GM23338 (cell line): Measurements from ENCODE around the gene MGME1. TPM values are rescaled to one million over a fixed set of nuclear protein-coding genes. Genes with fewer than 3 reads are reported as not detected.

Experiments
- ATAC-seq: fragments of 200-7000 bp; cut with Tn5 transposase; 3 replicates; pipeline ENCODE4 v1.9.1; 2020
- DNase-seq: peaks from one replicate; pipeline ENCODE4 v3.0.0-alpha.2; 2015; ENCODE audit warnings: low spot score
- H2AFZ ChIP-seq: fragments of 200-600 bp; sonication (generic); 2 replicates; pipeline ENCODE4 v1.8.0; 2016; ENCODE audit warnings: antibody characterized with exemption, mild to moderate bottlenecking, moderate library complexity
- H3F3A ChIP-seq: fragments of 200-600 bp; sonication (generic); replicated peaks from 2 replicates; pipeline ENCODE4 v1.8.0; 2017; ENCODE audit warnings: antibody characterized with exemption, mixed run types, low read depth
- H3K27ac ChIP-seq: fragments of 200-600 bp; sonication (generic); 2 replicates; pipeline ENCODE4 v1.6.1; 2016; ENCODE audit warnings: low read depth
- H3K27me3 ChIP-seq: fragments of 200-600 bp; sonication (generic); 2 replicates; pipeline ENCODE4 v1.8.0; 2016; ENCODE audit warnings: mild to moderate bottlenecking, mixed run types, moderate library complexity; ENCODE audit not compliant: insufficient read depth
- H3K36me3 ChIP-seq: fragments of 200-600 bp; sonication (generic); 2 replicates; pipeline ENCODE4 v1.8.0; 2016; ENCODE audit warnings: mild to moderate bottlenecking; ENCODE audit not compliant: insufficient read depth
- H3K4me1 ChIP-seq: fragments of 200-600 bp; sonication (generic); 2 replicates; pipeline ENCODE4 v1.8.0; 2016; ENCODE audit warnings: mild to moderate bottlenecking, moderate library complexity; ENCODE audit not compliant: insufficient read depth
- H3K4me2 ChIP-seq: fragments of 200-600 bp; sonication (generic); 2 replicates; pipeline ENCODE4 v1.7.1; 2017; ENCODE audit warnings: mixed run types
- H3K4me3 ChIP-seq: fragments of 200-600 bp; sonication (generic); 2 replicates; pipeline ENCODE4 v1.6.1; 2016; ENCODE audit warnings: mixed run types
- H3K79me2 ChIP-seq: fragments of 200-600 bp; sonication (generic); replicated peaks from 2 replicates; pipeline ENCODE4 v1.8.0; 2017; ENCODE audit warnings: mild to moderate bottlenecking; ENCODE audit not compliant: insufficient read depth
- H3K9me2 ChIP-seq: fragments of 200-600 bp; sonication (generic); 2 replicates; pipeline ENCODE4 v1.8.0; 2017; ENCODE audit not compliant: insufficient read depth
- H4K20me1 ChIP-seq: fragments of 200-600 bp; sonication (generic); replicated peaks from 2 replicates; pipeline ENCODE4 v1.8.0; 2017; ENCODE audit warnings: mild to moderate bottlenecking; ENCODE audit not compliant: insufficient read depth
- H3K27ac Mint-ChIP-seq: 2 replicates; pipeline ENCODE4 v1.8.0; 2020; ENCODE audit warnings: inconsistent platforms, mild to moderate bottlenecking, moderate library complexity, mixed read lengths
- H3K27me3 Mint-ChIP-seq: 3 replicates; pipeline ENCODE4 v1.8.0; 2022; ENCODE audit warnings: low read depth, mild to moderate bottlenecking, moderate library complexity, mixed read lengths, inconsistent platforms; ENCODE audit not compliant: insufficient read depth, poor library complexity
- H3K36me3 Mint-ChIP-seq: 3 replicates; pipeline ENCODE4 v1.8.0; 2021; ENCODE audit warnings: low read depth, mild to moderate bottlenecking, inconsistent platforms, moderate library complexity, mixed read lengths
- H3K4me1 Mint-ChIP-seq: 3 replicates; pipeline ENCODE4 v1.8.0; 2020; ENCODE audit warnings: mild to moderate bottlenecking, inconsistent platforms, mixed read lengths
- H3K4me3 Mint-ChIP-seq: 3 replicates; pipeline ENCODE4 v1.8.0; 2021; ENCODE audit warnings: moderate library complexity, mild to moderate bottlenecking, inconsistent platforms, mixed read lengths
- H3K9me3 Mint-ChIP-seq: 3 replicates; pipeline ENCODE4 v1.8.0; 2020; ENCODE audit warnings: moderate library complexity, mild to moderate bottlenecking, inconsistent platforms, mixed read lengths
- CREB1 ChIP-seq: fragments of 250-450 bp; sonication (Bioruptor Pico); IDR thresholded peaks from 2 replicates; pipeline ENCODE4 v1.5.0; 2020; ENCODE audit warnings: low read depth, mild to moderate bottlenecking, moderate library complexity
- CTCF ChIP-seq, 2 experiments: fragments of 200-600 bp in 1 of 2; sonication (generic) in 1 of 2; conservative IDR thresholded peaks; 2 replicates each; pipeline versions ENCODE4 v1.5.1 to v1.6.1; 2016 to 2017; ENCODE audit warnings: antibody characterized with exemption in 2 of 2, low read depth in 2 of 2, mild to moderate bottlenecking in 2 of 2, moderate library complexity in 1 of 2
- ETS1 ChIP-seq: IDR thresholded peaks from 2 replicates; pipeline ENCODE4 v1.6.1; 2016; ENCODE audit warnings: antibody characterized with exemption
- EZH2 ChIP-seq: fragments of 200-600 bp; sonication (generic); IDR thresholded peaks from one replicate; pipeline ENCODE4 v1.8.0; 2017; ENCODE audit warnings: antibody characterized with exemption, mild to moderate bottlenecking, low read depth; ENCODE audit not compliant: unreplicated experiment
- EZH2phosphoT487 ChIP-seq: fragments of 200-600 bp; sonication (generic); IDR thresholded peaks from one replicate; pipeline ENCODE4 v1.8.1; 2018; ENCODE audit warnings: antibody characterized with exemption; ENCODE audit not compliant: unreplicated experiment
- JUNB ChIP-seq: IDR thresholded peaks from one replicate; pipeline ENCODE4 v1.6.1; 2016; ENCODE audit warnings: antibody characterized with exemption; ENCODE audit not compliant: unreplicated experiment
- NANOG ChIP-seq: IDR thresholded peaks from 2 replicates; pipeline ENCODE4 v1.6.1; 2016; ENCODE audit warnings: antibody characterized with exemption, borderline replicate concordance
- POLR2AphosphoS5 ChIP-seq: IDR thresholded peaks from 2 replicates; pipeline ENCODE4 v1.6.1; 2016; ENCODE audit warnings: antibody characterized with exemption, low read depth
- STAT1 ChIP-seq: IDR thresholded peaks from one replicate; pipeline ENCODE4 v1.6.1; 2016; ENCODE audit warnings: antibody characterized with exemption; ENCODE audit not compliant: unreplicated experiment
- ZNF114 ChIP-seq: fragments of 250-450 bp; sonication (Bioruptor Pico); IDR thresholded peaks from 2 replicates; pipeline ENCODE4 v1.5.0; 2020; ENCODE audit warnings: mild to moderate bottlenecking, moderate library complexity
- ZNF462 ChIP-seq: fragments of 250-450 bp; sonication (Bioruptor Pico); IDR thresholded peaks from 2 replicates; pipeline ENCODE4 v1.5.0; 2020; ENCODE audit warnings: mild to moderate bottlenecking, moderate library complexity
- polyA plus RNA-seq: library from polyadenylated mRNA; unstranded; fragments of >200 nt; fragmentation: Nextera tagmentation; extraction: Ambion mirVana; gene quantifications from 2 replicates; pipeline ENCODE4 v1.2.1, GENCODE V29; 2016
- total RNA-seq: library from RNA; depleted of rRNA; stranded (reverse); fragments of >200 nt; shearing (Covaris generic); gene quantifications from 2 replicates; pipeline ENCODE4 v1.2.3, GENCODE V29; 2014
- TF ChIP-seq, protein P1 (sequence below): IDR thresholded peaks from one replicate; pipeline ENCODE4 v1.6.1; 2018; ENCODE audit warnings: antibody characterized with exemption; ENCODE audit not compliant: unreplicated experiment

Gene MGME1
- total and polyA plus RNA-seq, 2 experiments from 2014 or later = 43.1 to 56.9 TPM

GRCh38 chr20:17921774-17922173 lies 47.0 kb upstream of the MGME1 start:
- no peak for ATAC-seq
- no peaks in the 10 kb centered on the region for H3F3A ChIP-seq
- Mint-ChIP-seq H3K27ac (no peak overlapping the region), H3K36me3 (no peaks in the 10 kb centered on the region), H3K27me3 (peaks cover 5% of the 10 kb centered on the region), H3K4me1 (no peaks in the 10 kb centered on the region; the same call in 2 of the 3 replicates), H3K4me3 (no peak overlapping the region), H3K9me3 (no peaks in the 10 kb centered on the region)
- no peaks in the 10 kb centered on the region for H3K36me3 ChIP-seq
- H3K27me3 ChIP-seq = no peaks in the 10 kb centered on the region
- no peaks in the 10 kb centered on the region for H3K4me1 ChIP-seq
- no peak overlapping the region for H2AFZ ChIP-seq
- H3K4me3 ChIP-seq = no peak overlapping the region
- no peak overlapping the region for H3K4me2 ChIP-seq
- H3K9me2 ChIP-seq = no peaks in the 10 kb centered on the region
- H3K79me2 ChIP-seq = no peaks in the 10 kb centered on the region
- no peak for DNase-seq
- no peak overlapping the region for H3K27ac ChIP-seq
- TF ChIP-seq ETS1 (no peak), ZNF114 (CRISPR knock-in tag) (no peak), JUNB (no peak), EZH2phosphoT487 (no peak), STAT1 (no peak), EZH2 (no peak), NANOG (no peak), CREB1 (no peak), POLR2AphosphoS5 (no peak), ZNF462 (no peak), CTCF (conservative IDR thresholded peaks at IDR 0.05; ENCODE audit: low read depth in 2 of 2) (no peak)
- TF ChIP-seq, protein P1, sequence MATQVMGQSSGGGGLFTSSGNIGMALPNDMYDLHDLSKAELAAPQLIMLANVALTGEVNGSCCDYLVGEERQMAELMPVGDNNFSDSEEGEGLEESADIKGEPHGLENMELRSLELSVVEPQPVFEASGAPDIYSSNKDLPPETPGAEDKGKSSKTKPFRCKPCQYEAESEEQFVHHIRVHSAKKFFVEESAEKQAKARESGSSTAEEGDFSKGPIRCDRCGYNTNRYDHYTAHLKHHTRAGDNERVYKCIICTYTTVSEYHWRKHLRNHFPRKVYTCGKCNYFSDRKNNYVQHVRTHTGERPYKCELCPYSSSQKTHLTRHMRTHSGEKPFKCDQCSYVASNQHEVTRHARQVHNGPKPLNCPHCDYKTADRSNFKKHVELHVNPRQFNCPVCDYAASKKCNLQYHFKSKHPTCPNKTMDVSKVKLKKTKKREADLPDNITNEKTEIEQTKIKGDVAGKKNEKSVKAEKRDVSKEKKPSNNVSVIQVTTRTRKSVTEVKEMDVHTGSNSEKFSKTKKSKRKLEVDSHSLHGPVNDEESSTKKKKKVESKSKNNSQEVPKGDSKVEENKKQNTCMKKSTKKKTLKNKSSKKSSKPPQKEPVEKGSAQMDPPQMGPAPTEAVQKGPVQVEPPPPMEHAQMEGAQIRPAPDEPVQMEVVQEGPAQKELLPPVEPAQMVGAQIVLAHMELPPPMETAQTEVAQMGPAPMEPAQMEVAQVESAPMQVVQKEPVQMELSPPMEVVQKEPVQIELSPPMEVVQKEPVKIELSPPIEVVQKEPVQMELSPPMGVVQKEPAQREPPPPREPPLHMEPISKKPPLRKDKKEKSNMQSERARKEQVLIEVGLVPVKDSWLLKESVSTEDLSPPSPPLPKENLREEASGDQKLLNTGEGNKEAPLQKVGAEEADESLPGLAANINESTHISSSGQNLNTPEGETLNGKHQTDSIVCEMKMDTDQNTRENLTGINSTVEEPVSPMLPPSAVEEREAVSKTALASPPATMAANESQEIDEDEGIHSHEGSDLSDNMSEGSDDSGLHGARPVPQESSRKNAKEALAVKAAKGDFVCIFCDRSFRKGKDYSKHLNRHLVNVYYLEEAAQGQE = no peak
- H4K20me1 ChIP-seq = no peaks in the 10 kb centered on the region
